Right hindlimb (tissue), 1 donor: ENCODE data around the gene TNIK.
A peak's percentile ranks its signal among the peaks of the same experiment; 100 is the strongest.

Experiments
- DNase-seq: peaks from one replicate; pipeline ENCODE4 v3.0.0-alpha.2; 2018

TNIK gene

DNA sequence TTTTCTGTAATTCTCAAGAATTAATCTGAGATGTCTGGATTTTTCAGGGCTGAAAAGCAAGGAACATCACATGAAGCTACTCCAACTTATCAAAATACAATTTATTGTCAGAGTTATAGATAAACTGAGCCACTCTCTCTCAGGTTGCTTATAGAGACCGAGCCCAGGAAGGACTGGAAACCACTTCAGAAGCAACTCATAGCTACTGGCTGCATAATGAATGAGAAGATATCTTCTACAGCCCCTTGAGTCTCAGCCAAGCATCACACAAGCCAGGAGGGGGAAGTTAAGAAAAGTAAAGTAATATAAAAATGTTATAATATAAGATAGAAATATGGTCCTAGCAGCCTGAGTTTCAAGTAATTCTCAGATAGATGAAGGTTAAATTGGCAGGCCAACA, 186.0 kb downstream of the TNIK start:
- DNase-seq = no peak

GRCh38 chr3:171270541-171270940, 189.7 kb downstream of the TNIK start:
- no peak for DNase-seq

DNA sequence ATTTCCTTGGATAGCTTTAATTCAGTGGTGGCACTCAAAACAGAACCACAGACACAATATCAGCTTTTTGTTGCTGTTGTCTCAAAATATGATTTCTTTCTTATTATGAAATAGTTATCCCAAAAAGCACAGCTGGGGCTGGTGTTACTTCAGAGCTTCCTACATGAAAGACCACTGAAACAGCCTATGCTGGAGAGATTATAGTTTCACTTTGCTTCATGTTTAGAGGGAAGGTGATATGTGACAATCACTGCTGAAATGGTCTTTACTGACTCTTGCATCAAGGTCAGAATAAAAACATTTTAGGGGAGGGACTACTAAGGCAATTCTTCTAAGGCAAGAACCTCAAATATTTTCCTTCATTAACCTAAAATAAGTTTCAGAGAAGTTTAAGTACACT, 190.7 kb downstream of the TNIK start:
- DNase-seq = no peak

DNA sequence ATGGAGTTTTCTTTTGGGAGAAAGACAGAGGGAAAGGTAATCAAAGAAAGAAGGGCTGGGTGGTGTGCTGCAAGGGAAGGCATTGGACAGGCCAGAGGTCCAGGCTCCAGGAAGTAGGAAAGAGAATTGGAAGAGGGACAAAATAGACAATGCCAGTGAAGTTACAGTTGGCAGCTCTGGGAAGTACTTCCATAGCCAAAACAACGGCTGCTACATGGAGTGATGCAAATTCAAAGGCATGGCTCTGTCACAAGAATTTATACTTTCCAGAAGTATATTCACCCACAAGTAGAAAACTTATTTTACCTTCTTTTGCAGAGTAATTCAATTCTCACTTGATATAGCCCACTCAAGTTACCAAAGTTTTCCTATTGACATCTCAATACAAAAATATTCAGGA, 191.5 kb downstream of the TNIK start:
- no peak for DNase-seq

DNA sequence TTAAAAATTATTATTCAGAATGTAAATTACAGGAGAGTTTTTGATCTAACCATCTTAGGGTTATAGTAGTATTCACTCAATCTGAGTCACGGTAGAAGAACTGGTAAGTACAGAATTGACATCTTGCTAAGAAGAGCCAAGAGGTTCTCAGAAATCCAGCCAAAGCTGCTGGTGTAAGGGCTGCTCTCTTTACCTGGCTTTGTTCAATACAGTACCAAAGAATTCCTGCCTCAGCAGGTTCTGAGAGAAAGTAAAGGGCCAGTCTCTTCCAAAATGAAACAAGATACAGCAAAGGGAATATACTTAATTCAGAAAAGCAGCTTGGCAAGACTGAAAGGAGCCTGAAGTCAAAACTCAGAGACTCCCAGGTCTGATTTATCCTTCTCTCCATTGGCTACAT, 193.1 kb downstream of the TNIK start:
- DNase-seq = peak; percentile 41

DNA sequence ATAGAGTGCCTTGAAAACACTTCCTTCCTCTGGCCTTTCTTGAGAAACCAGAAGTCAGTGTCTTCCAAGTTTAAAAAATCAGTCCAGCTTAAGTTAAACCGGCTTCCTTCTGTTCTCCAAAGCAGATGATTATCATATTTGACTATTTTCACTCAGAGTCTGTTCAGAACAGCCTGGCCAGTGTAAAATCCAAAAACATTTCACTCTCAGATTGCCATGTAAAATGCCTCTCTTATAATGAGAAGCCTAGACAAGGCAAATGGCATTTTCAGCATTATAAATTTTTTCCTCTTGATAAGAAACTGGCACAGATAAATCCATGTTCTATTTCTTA, 193.5 kb downstream of the TNIK start:
- DNase-seq = no peak

- no peak for DNase-seq
Measured at GRCh38 chr3:171266034-171266739, 194.0 kb downstream of the TNIK start.

GRCh38 chr3:171264758-171265157, 195.4 kb downstream of the TNIK start:
- no peak for DNase-seq

DNA sequence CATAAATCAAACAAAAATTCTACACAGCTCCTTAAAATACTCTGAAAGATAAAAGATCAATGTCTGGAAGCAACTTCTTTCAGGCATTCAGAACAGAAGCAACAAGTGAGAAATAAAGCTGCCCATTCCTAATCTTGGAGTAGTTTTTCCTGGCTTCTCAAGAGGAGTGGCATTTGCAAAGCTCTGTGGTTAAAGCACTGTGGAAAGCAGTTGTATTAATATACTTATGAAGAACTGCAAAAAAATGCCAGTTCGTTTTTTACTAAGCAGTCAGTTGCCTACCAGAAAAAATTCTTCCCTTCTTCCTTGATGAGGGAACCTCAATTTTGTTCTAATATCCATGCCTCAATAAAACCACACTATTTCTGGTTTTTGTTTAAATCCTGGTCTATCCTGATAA, 197.8 kb downstream of the TNIK start:
- no peak for DNase-seq

DNA sequence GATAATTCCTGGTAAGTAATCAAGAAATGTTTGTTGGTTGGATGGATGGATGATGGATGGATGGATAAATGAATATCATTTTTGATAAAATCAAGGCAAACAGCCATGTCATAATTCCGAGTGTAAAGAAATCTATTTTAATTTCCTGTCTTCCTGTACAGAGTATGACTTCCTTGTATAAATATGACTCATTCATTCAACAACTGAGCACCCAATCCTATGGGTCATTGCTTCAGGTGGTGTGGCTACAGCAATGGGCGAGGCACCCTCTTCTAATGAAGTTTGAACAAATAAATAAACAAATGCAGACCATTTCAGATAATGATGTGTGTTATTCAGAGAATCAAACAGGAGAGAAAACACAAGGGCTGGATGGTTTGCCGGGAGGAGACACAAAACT, 198.7 kb downstream of the TNIK start:
- DNase-seq = no peak

DNA sequence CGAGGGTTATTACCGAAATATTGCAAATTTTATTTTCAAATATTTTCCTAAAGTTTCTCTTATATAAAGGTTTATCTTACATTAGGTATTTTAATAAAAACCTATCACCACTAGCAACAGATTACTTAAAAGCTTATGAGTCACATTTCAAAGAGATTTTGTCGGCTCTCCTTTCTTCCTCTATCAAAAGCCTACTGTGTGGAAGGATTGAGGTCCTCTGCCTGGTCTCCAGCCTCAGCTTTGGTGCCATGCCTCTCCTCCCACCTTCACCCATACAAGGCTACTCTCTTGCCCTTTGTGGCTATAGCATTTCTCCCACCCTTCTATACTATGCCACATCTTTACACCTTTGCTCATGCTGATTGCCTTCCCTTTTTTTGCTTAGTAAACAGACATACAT, 199.3 kb downstream of the TNIK start:
- DNase-seq = no peak

DNA sequence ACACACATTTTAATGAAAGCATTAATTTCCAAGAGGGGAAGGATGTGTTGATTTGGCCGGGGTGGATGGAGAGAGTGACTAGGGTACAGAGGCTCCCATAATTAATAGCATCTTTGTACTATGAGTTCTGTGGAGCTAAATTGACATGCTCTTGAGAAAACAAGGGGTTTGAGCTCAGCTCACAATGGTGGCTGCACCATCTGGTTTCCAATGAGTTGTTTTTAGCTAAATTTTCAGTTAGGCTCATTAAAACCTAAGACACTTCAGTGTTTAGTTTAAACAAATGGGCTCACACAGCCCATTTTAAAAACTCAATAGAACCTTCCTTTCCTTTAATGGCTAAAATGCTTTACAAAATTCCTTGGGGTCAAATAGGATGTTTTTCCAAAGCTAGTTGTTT, 199.7 kb downstream of the TNIK start:
- DNase-seq = no peak

- no peak for DNase-seq
Measured at GRCh38 chr3:171258316-171258715, 201.9 kb downstream of the TNIK start.

DNA sequence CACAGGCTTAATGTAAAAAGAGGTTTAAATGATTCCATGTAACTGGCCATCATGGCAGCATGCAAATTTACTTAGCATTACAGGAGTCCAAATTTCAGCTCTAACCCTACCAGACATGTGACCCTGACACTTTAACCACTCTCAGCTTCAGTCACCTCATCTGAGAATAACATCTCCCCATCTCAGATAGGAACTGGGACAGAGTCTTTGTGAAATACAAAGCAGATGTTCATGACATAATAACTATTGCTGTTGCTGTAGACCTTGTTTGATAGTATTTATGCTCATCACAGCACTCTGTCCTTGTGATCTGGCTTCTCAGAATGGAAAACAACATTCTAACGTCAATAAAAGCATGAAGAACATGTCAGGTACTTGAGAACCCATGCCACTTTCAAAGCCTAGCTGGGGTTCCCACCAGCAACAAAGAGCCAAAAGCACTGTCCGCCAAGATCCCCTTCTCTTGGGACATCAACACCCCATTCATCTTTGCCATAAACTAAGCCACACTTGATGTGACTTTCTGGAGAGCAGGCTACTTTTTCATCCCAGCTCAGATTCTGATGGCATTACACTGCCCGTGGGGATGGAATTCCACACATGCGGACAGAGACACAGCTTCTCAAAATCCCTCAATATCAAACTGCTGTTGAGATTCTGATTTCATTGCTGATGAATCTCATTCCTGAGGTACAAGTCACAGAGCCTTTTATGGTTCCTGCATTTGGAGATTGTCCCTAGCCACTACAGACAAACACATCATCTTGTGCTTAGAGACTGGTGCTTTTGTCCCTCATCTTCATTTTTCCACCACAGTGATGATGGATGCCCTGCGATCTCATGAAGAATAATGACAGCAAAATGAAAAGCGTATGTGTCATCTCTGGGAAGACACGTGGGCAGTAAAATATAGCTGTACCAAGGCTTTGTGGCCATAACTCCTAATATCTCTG, 202.7 kb downstream of the TNIK start:
- DNase-seq = no peak

DNA sequence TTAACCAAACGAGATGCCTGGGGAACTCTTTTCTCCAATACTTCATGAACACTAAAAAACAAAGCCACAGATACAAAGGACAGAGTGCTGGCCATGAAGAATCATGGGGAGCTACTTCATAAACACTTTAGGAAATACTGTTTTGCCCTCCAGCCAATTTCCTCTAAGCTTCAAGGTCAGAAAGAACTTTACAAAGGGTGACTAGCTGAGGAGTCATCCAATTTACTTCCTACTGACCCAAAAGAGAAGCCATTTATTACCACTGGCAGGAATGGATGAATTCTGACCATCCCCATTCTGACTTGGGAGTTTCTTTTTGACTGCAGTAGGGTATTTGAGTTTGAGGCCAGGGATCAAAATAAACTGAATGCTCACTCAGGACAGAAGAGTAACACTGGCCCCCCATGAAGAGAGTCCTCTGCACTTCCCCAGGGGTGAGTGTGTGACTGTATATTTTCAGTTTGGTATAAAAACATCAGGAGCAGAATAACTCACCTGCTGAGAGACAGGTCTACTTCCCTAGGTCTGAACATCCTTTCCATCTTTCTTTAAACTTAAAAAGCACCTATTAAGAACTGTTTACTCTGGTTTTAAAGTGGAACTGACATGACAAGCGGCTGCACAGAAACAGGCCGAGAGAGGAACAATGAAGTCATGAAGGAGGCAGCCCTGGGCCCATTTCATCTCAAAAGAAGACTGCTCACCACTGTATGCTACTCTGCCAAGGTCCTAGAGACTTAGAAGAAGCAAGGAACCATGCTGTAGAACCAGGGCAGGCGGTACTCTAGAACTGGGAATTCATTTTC, 203.6 kb downstream of the TNIK start:
- no peak for DNase-seq

- no peak for DNase-seq
Measured at GRCh38 chr3:171255236-171255806, 204.9 kb downstream of the TNIK start.

DNA sequence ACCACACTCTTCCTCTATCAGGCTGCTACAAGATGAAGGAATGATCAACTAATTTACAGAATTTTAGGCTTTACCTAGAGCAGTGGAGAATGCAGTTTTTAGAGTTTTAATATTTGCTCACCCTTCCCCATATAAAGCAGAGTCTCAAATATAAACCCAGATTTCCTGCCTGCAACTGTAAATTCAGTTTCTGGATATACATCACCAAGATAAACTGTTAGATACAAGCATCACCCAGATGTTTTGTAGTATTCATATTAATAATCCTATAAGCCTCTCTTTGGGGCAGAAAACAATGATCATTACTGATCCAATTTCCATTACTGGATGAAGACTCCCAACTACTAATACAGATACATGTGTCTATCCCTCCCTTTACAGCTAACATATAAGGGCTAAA, 205.9 kb downstream of the TNIK start:
- DNase-seq = no peak

DNA sequence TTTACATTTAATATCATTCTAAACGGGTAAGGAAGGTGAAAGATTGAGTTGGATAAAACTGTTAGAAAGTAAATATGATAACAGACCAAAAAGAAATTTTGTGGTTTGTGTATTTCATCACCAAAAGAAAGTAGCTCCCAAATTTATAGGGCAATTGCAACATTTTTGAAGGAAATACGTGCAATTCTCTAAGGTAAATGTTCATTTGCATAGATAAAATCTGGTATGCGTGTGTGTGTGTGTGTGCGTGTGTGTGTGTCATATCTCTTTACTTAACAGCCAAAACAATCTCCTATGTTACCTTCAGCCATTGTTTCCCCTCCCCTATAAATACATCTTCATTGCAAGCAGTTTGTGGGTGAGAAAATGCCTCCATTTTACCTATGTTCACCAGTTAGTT, 208.4 kb downstream of the TNIK start:
- DNase-seq = no peak

DNA sequence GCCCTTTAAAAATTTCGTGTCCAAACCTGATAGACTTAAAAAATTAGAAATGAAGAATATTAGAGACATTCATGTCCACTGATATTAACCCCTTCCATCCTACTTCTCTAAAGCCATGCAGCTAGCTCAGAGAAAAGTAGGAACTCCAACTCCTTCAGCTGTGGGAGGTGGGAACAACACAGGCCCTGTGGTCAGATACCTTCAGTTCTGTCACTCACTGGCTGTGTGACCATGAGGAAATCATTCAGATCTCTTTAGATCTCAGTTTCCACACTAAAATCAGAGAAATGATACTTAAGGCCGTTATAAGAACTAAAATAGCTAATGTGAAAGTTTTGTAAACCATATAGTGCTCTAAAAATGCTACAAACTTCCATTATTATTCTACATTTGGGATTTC, 209.8 kb downstream of the TNIK start:
- DNase-seq = no peak

- no peak for DNase-seq
Measured at GRCh38 chr3:171249245-171249644, 211.0 kb downstream of the TNIK start.

DNA sequence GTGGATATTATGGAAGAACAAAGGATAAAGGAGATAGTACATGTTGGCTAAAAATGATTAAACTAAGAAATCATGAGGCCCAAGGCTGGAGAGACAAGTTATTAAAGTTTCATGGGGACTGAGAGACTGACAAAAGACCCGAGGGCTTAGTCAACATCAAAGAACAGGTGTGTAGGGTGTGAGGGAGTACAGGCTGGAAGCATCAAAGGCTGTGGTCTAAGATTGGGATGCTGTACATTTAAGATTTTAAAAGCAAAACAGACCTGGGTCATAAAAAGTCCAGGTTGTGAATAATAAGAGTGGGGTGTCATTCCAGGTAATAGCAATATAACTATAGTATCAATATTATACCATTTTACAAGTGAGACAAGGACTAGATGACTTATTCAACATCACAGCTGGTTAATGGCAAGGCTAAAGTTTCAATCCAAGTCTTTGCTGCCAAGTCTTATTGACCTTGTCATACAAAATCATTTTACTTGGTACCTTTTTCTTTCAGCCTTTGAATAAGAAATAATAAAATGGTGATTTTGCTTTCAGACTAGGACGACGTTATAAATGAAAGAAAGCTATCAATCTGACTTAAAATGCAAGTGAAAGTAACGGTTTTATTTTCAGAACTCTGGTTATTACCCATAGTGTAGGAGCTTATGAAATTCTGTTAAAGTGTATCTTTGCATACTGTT, 211.6 kb downstream of the TNIK start:
- DNase-seq = no peak
